ENCODE measurements around the gene AHCYL2. TPM values are rescaled to one million over a fixed set of nuclear protein-coding genes. Genes with fewer than 3 reads are reported as not detected.

The AHCYL2 gene
- total RNA-seq, 4 donors from 2014 or later = 10.8 to 14.0 (median 13.7) TPM

DNA sequence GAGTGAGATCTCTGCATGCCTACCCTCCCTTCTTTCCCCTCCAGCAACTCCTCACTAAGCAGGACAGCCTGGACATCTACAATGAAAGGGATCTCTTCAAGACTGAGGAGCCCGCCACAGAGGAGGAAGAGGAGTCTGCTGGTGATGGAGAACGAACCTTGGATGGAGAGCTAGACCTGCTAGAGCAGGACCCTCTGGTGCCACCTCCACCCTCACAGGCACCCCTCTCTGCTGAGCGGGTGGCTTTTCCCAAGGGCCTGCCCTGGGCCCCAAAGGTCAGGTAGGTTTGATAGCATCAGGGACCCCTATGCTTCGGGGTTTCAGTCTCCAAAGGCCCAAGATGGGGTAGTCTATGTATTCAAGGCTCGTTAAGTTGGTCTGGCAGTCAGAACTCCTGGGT, 233.3 kb downstream of the AHCYL2 start:
- Histone ChIP-seq H3K4me3 (no peak overlapping the region), H3K36me3 (no peaks in the 10 kb centered on the region), H3K9me3 (no peaks in the 10 kb centered on the region), H3K4me1 (no peaks in the 10 kb centered on the region), H3K27ac (no peak overlapping the region), H3K27me3 (no peaks in the 10 kb centered on the region)
- 95 to 100% methylated on average over 3 to 4 of the region's 5 CpGs for WGBS, 2 donors
- no peak for TF ChIP-seq POLR2A (IDR thresholded peaks at IDR 0.05)
- TF ChIP-seq, protein P1, sequence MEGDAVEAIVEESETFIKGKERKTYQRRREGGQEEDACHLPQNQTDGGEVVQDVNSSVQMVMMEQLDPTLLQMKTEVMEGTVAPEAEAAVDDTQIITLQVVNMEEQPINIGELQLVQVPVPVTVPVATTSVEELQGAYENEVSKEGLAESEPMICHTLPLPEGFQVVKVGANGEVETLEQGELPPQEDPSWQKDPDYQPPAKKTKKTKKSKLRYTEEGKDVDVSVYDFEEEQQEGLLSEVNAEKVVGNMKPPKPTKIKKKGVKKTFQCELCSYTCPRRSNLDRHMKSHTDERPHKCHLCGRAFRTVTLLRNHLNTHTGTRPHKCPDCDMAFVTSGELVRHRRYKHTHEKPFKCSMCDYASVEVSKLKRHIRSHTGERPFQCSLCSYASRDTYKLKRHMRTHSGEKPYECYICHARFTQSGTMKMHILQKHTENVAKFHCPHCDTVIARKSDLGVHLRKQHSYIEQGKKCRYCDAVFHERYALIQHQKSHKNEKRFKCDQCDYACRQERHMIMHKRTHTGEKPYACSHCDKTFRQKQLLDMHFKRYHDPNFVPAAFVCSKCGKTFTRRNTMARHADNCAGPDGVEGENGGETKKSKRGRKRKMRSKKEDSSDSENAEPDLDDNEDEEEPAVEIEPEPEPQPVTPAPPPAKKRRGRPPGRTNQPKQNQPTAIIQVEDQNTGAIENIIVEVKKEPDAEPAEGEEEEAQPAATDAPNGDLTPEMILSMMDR (IDR thresholded peaks at IDR 0.05) = no peak
- no peak for DNase-seq
- intact Hi-C loops (cut with DNase I) = no loop called here

DNA sequence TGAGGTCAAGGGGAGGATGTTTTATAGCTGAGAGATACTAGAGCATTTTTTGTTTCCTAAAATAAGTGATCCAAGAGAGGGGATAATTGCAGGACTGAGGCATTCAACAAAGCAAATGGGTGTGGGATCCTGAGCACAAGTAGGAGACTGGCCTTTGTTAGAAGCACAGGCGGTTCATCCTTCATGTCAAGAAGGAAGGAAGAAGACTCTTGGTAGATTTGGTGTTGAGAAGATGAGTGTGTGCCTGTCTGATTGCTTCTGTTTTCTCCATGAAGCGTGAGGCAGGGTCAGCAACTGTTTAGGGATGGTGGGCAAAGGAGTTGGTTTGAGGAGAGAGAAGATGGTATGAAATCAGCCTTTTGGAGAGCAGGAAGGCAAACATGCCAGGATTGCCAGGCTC, 237.0 kb downstream of the AHCYL2 start:
- no peaks in the 10 kb centered on the region for H3K9me3 ChIP-seq
- no peak overlapping the region for H3K4me3 ChIP-seq
- no peaks in the 10 kb centered on the region for H3K4me1 ChIP-seq
- no peak overlapping the region for H3K27ac ChIP-seq
- TF ChIP-seq POLR2A (IDR thresholded peaks at IDR 0.05) = no peak
- TF ChIP-seq, protein P1 (IDR thresholded peaks at IDR 0.05) = no peak
- intact Hi-C loops (cut with DNase I) = no loop called here
- no peak for DNase-seq
- H3K36me3 ChIP-seq = no peaks in the 10 kb centered on the region
- H3K27me3 ChIP-seq = no peaks in the 10 kb centered on the region
- WGBS, 2 donors = 88 to 97% methylated on average over 2 of the region's 2 CpGs

DNA sequence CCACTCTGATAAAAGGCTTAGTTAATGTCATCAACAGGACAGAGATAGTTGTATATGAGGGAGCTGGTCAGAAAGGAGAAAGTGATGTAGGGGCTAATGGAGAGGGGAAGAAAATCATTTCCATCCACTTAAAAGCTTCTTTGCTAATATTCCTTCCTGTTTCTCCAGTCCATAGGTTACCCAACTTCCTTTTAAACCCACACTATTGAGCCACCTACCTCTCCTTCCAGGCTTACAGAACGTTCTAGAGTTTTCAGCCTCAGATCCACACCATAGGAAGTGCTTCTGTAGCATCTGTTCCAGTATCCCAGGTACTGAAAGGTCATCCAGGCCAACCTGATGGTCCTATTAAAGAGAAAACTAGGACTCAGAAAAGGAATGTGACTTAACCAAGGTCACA, 237.6 kb downstream of the AHCYL2 start:
- TF ChIP-seq POLR2A (IDR thresholded peaks at IDR 0.05) = no peak
- TF ChIP-seq, protein P1 (IDR thresholded peaks at IDR 0.05) = no peak
- Histone ChIP-seq H3K27ac (no peak overlapping the region), H3K36me3 (no peaks in the 10 kb centered on the region), H3K4me1 (no peaks in the 10 kb centered on the region), H3K4me3 (no peak overlapping the region), H3K9me3 (no peaks in the 10 kb centered on the region), H3K27me3 (no peaks in the 10 kb centered on the region)
- no peak for DNase-seq
- intact Hi-C loops (cut with DNase I) = no loop called here
- WGBS, 2 donors = 62 to 80% methylated on average over 1 of the region's 1 CpG

DNA sequence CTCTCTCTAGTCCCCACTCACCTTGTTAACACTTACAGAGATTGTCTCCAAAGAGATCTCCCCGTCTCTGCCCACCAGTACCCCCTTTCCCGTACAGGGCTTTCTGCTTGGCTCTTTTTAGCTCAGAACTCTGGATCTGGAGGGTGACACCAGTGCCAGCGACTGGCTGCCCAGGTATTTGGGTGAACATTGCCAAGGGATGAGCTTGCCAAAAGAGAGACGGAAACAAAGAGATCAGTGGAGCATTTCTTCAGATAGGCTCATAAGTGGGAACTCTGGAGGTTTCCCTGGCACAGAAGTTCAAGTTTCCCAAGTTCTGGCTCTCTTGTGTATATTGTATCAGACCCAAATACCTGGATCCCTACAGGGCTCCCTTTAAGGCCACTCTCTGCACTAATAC, 239.4 kb downstream of the AHCYL2 start:
- 52 to 72% methylated on average over 3 to 4 of the region's 4 CpGs for WGBS, 2 donors
- Histone ChIP-seq H3K9me3 (no peaks in the 10 kb centered on the region), H3K4me1 (no peaks in the 10 kb centered on the region), H3K36me3 (no peaks in the 10 kb centered on the region), H3K27ac (no peak overlapping the region), H3K4me3 (no peak overlapping the region), H3K27me3 (no peaks in the 10 kb centered on the region)
- TF ChIP-seq, protein P1 (IDR thresholded peaks at IDR 0.05) = no peak
- TF ChIP-seq POLR2A (IDR thresholded peaks at IDR 0.05) = no peak
- intact Hi-C loops (cut with DNase I) = no loop called here
- DNase-seq = no peak

DNA sequence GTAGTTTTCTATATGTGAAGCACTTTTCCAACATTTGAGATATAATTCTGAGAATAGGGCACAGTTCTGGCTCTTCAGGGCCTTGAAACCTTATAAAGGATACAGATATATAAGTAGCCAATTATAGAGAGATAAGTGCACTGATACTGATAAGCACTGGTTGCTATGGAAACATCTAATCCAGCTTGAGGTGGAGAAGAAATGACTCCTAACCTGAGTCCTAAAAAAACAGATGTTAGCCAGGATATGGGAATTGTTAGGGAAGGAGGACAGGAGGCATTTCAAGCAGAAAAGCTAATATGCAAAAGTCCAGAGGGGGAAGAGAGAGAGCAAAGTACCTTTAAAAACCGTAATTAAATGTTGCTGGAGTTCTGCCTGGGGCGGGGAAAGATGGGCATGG, 240.2 kb downstream of the AHCYL2 start:
- H3K9me3 ChIP-seq = no peaks in the 10 kb centered on the region
- TF ChIP-seq POLR2A (IDR thresholded peaks at IDR 0.05) = no peak
- TF ChIP-seq, protein P1 (IDR thresholded peaks at IDR 0.05) = no peak
- H3K27ac ChIP-seq = no peak overlapping the region
- H3K4me3 ChIP-seq = no peak overlapping the region
- intact Hi-C loops (cut with DNase I) = no loop called here
- no peaks in the 10 kb centered on the region for H3K36me3 ChIP-seq
- WGBS, 2 donors = 71 to 72% methylated on average over 2 of the region's 2 CpGs
- no peak for DNase-seq
- H3K4me1 ChIP-seq = no peaks in the 10 kb centered on the region
- no peaks in the 10 kb centered on the region for H3K27me3 ChIP-seq
